ENCODE measurements around the gene SPEM3.
"Not testable (repeated sequence)": the region's sequence is repeated elsewhere in the genome, so short reads cannot be mapped to it uniquely, and the experiment has no call there.

DNA sequence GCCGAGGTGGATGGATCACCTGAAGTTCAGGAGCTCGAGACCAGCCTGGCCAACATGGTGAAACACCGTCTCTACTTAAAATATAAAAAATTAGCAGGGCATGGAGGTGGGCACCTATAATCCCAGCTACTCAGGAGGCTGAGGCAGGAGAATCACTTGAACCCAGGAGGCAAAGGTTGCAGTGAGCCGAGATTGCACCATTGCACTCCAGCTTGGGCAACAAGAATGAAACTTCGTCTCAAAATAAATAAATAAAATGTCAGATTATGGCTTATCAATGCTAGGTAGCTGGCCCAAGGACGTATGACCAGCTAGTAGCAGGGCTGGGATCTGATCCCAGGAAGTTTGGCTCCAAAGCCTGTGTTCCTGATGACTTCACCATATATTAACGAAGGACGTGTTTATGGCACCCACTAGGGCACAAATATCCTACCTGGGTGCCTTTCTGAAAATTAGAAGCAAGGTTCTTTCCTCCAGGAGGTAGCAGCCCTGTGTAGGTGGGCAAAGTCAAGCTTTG, 41.9 kb downstream of the SPEM3 start:
- TF ChIP-seq, protein P1, sequence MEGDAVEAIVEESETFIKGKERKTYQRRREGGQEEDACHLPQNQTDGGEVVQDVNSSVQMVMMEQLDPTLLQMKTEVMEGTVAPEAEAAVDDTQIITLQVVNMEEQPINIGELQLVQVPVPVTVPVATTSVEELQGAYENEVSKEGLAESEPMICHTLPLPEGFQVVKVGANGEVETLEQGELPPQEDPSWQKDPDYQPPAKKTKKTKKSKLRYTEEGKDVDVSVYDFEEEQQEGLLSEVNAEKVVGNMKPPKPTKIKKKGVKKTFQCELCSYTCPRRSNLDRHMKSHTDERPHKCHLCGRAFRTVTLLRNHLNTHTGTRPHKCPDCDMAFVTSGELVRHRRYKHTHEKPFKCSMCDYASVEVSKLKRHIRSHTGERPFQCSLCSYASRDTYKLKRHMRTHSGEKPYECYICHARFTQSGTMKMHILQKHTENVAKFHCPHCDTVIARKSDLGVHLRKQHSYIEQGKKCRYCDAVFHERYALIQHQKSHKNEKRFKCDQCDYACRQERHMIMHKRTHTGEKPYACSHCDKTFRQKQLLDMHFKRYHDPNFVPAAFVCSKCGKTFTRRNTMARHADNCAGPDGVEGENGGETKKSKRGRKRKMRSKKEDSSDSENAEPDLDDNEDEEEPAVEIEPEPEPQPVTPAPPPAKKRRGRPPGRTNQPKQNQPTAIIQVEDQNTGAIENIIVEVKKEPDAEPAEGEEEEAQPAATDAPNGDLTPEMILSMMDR (conservative IDR thresholded peaks at IDR 0.05; ENCODE audit: low read depth, low read length): not testable (repeated sequence)
- not testable (repeated sequence) for TF ChIP-seq RAD21 (IDR thresholded peaks at IDR 0.05; ENCODE audit: low read length); POLR2A (IDR thresholded peaks at IDR 0.05; ENCODE audit: low read depth, low read length); RFX5 (IDR thresholded peaks at IDR 0.05; ENCODE audit: low read depth, low read length); MXI1 (IDR thresholded peaks at IDR 0.05; ENCODE audit: borderline replicate concordance, low read depth, low read length)
